GM12892 (cell line): Measurements from ENCODE around the gene PCYT1B.

Experiments used
- DNase-seq: peaks from one replicate; pipeline ENCODE4 v3.0.0; 2011; ENCODE audit not compliant: insufficient read length
- FAIRE-seq: peaks from 2 replicates; lab custom pipeline; 2011; peaks lifted over from hg19 to GRCh38; lab: Jason Lieb, UNC
- POLR2A ChIP-seq: IDR thresholded peaks from 2 replicates; pipeline ENCODE4 v1.6.1; 2011; ENCODE audit warnings: low read depth, low read length, control low read depth
- POLR2AphosphoS5 ChIP-seq: IDR thresholded peaks from 2 replicates; pipeline ENCODE4 v1.6.1; 2011; ENCODE audit warnings: low read depth, low read length, control low read depth
- TAF1 ChIP-seq: IDR thresholded peaks from 2 replicates; pipeline ENCODE4 v1.6.1; 2011; ENCODE audit warnings: low read depth, mild to moderate bottlenecking, control low read depth, low read length, borderline replicate concordance

PCYT1B gene

GRCh38 chrX:24508375-24508774 is 138.8 kb downstream of the PCYT1B start:
- no peak for DNase-seq
- TF ChIP-seq TAF1 (no peak), POLR2A (no peak), POLR2AphosphoS5 (no peak)
- no peak for FAIRE-seq
